GM19193 (cell line): Measurements from ENCODE around the gene LMF1.

ENCODE experiments used
- POLR2A ChIP-seq: IDR thresholded peaks from 4 replicates; pipeline ENCODE4 v1.6.1; 2011; ENCODE audit not compliant: insufficient read depth, insufficient read length; ENCODE audit errors: extremely low read depth

Gene LMF1

DNA sequence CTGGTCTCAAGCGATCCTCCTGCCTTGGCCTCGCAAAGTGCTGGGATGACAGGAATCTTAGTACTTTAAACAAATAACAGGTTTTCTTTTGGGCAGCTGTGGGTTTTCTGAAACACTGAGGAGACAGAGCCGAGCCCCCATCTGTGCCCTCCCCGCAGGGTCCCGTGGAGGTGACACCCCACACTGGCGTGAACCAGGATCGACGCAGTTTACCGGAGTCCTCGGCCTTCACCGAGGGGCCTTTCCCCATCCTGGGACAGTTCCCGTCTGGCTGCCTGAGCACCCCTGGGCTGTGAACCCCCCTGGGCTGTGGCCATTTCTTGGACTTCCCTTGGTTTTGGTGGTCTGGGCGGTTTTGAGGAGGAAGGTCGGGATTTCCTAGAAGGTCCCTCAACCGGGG lies 154.9 kb downstream of the LMF1 start:
- no peak for TF ChIP-seq POLR2A

DNA sequence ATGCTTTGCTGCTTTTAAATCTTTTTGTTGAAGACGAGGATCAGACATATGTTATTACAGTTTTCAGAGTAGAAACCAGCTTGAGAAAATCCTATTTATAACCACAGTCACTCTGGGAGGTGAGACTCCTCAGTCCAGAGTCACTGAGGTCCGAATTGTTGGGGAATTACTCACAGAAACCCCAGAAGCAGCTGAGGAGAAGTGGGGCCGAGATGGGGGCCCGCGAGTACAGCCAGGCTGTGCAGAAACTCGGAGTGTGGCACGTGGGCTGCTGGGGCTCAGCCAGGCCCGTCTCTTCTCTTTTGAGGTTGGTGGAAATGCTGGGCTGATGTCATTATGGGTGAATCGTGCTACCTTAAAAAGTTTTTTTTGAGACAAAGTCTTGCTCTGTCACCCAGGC lies 155.8 kb downstream of the LMF1 start:
- no peak for TF ChIP-seq POLR2A

DNA sequence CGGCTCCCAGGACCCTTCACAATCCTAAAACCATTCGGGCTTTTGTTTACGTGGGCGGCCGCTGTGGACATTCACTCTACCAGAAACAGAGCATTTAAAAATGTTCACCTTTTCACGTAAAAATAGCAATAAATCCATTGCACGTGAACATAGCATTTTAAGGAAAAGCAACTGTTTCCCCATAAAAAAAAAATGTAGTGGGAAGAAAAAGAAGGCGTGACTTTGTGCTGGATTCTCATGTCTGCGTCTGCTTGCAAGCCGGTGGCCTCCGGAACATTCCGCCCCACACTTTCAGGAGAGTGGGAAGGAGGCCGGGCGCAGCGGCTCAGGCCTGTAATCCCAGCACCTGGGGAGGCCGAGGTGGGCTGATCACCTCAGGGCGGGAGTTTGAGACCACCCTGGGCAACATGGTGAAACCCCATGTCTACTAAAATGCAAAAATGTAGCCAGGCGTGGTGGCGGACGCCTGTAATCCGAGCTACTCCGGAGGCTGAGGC lies 156.8 kb downstream of the LMF1 start:
- no peak for TF ChIP-seq POLR2A

DNA sequence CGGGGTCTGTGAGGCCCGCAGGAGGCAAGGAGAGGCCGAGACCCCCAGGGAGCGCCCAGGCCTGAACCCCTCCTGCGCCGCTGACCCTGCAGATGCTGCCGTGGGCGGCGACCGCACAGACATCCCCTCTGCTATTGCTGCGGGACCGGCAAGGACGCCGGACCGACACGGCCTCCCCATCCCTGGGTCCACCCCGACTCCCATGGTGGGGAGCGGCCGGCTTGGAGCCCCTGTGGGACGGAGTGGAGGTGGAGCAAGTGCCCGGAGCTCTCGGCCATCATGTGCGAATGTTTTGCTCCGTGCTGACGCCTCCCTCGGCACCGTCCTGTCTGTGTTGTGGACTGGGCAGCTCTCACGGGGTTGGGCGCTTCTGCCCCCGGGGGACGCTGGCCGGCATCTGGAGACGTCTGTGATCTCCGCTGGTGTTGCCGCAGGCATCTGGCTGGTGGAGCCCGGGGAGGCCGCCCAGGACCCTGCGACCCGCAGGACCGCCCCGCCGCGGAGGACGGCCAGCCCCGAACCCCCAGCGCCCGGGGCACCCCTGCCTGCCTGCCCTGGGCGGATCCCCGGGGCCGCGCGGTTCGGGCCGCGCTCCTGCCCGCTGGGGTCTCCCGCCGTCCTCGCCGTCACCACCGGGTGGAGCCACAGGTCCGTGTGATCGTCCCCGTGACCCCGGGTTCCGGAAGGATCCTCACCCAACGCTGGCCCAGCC lies 157.4 kb downstream of the LMF1 start:
- TF ChIP-seq POLR2A: no peak

DNA sequence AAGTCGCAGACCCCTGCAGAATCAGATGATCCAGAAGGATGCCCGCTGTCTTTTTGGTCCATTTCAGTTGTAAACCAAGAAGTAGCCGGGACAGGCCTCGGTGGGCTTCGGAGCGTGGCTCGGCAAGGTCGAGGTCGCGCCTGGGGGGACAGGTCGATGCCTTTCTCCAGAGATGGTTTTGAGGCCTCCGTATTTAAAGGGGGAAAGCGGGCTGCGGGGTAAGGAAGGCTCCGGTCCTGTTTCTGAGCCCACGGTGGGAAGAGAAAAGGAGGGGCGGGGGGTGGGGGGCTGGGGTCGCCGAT lies 162.7 kb downstream of the LMF1 start:
- TF ChIP-seq POLR2A: no peak

DNA sequence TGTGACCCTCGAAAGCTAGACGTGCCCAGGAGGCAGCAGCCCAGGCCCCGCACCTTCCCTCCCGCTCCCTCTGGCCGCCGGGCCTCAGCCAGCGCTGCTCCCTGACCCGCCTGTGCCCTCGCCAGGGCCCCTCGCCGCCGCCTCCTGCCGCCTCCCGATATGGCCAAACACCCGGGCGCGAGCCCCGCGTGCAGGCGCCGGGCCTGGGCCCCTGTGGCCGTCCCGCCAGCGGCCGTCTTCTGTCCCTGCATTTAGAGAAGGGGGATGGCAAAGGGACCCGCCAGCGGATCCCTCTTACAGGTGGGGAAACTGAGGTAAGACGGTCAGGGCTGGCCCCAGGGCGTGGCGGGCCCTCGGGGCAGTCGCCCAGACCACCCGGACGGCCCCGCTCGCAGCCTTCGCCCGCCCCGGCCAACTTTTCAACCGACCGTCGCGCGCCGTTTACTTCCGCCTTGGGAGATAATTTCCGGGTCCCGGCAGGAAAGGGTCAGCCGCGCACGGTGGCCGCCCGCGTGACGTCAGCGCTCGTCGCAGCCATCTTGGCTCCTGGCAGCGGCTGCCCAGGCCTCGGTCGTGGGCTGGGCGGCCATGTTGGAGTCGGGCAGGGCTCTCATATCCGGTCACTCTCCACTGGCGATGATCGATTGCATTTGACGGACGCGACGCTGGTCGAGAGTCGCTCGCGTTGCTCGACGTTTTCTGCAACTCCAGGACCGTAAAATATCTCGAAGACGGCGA lies 163.3 kb downstream of the LMF1 start:
- peak; percentile 88 for TF ChIP-seq POLR2A

DNA sequence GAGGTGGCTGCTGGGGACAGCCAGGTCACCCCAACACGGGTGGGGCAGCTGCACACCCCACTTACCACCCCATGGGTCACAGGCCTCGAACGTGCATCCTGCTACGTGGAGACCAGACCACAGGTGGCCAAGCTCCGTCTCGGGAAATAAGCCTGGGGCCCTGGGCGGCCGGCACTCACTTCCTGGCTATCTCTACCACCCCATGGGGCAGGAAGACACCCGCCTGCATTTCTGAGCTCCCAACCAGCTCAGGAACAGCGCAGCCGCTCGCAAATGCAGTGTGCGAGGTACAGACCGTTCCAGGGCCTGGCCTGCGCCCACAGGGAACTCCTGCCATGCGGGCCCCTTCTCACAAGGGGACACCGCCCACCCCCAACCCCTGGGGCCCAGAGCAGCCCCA lies 165.3 kb downstream of the LMF1 start:
- no peak for TF ChIP-seq POLR2A

DNA sequence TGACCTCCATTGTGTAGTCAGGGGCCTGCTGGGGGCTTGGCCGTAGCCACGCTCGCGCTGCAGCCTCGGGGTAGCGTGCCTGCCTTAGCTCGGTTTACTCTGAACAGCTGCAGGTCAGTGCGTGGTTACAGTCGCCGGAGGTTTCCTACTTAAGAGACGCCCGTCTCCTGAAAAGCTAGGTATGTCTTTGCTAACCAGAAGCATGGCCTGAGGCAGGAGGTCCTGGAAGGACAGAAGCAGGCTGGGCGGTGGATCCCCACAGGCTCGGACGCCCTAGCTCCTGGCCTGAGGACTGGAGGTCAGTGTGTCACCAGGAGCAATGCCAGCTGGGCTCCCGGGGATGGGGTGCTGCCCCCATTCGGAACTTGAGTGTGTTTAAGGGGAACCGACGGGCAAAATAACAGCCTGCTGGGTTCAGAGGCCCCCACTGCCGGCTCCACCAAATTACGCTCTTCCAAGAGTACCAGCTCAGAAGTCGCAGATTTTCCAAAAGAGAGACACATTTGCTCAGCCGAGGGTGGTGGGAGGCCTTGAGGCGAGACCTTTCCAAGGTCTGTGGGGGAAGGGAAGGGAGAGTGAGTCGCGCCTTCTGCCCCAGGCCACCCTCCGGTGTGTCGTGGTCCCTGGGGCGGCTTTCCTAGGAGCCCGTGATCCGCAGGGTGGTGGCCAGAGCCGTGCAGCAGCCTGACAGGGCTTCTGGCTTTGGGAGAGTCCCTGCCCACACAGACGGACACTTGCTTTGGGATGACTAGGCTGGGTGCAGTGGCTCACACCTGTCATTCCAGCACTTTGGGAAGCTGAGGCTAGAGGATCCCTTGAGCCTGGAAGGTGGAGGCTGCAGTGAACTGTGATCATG lies 166.4 kb downstream of the LMF1 start:
- TF ChIP-seq POLR2A: no peak

DNA sequence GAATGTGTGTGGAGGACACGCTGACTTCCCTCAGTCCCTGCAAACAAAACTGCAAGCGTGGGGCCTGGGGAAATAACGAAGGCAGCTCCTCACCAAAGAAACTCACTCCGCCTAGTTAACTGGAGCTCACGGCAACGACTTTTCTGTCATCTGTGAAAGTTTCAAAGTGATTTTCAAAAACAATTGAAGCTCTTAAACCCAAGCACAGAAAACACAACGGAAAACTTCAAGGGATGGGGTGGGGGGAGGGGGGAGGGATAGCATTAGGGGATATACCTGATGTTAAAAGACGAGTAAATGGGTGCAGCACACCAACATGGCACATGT lies 167.1 kb downstream of the LMF1 start:
- TF ChIP-seq POLR2A: no peak
